ENCODE data around the gene ROR2.
"Not testable (repeated sequence)": the region's sequence is repeated elsewhere in the genome, so short reads cannot be mapped to it uniquely, and the experiment has no call there.

The ROR2 gene

DNA sequence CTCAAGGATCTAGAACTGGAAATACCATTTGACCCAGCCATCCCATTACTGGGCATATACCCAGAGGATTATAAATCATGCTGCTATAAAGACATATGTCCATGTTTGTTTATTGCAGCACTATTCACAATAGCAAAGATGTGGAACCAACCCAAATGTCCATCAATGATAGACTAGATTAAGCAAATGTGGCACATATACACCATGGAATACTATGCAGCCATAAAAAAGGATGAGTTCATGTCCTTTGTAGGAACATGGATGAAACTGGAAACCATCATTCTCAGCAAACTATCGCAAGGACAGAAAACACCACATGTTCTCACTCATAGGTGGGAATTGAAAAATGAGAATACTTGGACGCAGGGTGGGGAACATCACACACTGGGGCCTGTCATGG, 336.0 kb downstream of the ROR2 start:
- intact Hi-C loops (cut with micrococcal nuclease); H3K27ac Mint-ChIP-seq; H3K36me3 Mint-ChIP-seq (ENCODE audit: low read depth); H3K4me3 Mint-ChIP-seq; H3K27me3 Mint-ChIP-seq; H3K4me1 Mint-ChIP-seq (ENCODE audit: low read depth); H3K9me3 Mint-ChIP-seq: not testable (repeated sequence)

DNA sequence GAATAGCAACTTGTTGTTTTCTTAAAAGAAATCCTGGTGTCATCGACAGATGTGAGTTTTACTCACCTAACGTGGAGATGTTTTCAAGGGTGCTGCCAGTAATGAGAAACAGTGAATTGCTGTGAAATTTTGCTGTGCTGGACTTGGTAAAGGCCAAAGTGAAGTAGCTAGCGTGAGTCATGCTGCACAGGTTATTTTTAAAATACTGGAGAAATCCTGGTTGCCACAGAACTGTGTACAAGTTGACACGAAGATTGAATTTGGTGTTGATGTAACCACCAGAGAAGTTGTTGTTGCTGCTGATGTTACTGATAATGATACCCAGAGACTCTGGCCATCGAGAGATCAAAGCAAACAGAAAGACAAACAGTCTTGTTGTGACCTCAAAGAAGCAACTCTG, 338.4 kb downstream of the ROR2 start:
- Mint-ChIP-seq H3K4me3 (no peak overlapping the region), H3K27me3 (peaks cover 14% of the 10 kb centered on the region), H3K27ac (no peak overlapping the region)

DNA sequence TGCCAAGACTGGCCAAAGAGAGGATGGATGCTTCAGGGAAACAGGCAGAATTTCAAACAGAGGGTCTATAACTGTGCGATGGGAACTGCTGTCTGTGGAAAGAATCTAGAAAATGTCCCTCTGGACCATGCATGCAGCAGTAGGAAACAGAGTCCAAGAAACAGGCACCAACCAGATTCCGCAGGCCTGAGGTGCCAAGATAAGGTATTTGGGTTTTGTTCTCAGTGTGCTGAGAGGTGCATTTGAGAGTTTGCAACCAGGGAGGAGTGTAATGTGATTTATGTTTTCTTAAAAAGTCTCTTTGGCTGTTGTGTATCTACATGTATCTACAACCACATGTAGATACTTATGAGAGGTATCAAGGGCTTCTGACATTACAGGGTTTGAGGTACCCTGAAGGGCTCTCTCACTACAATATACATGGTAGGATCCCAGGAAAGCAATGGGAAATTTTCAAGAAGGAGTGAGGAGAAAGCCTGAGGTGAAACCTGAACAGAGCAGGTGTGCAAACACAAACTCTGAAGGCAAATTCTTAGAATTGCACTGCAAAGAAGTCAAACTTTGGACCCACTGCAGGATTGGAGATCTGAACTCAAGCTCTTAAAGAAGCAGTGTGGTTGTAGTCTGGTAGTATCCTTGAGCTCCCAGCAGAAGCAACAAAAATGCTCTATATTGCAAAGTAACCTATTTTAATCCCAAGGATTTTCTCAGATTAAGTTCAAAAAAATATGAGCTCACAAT, 343.6 kb downstream of the ROR2 start:
- Mint-ChIP-seq H3K27ac (no peak overlapping the region), H3K36me3 (ENCODE audit: low read depth) (no peaks in the 10 kb centered on the region), H3K4me3 (no peak overlapping the region), H3K27me3 (peaks cover 19% of the 10 kb centered on the region), H3K4me1 (ENCODE audit: low read depth) (no peaks in the 10 kb centered on the region), H3K9me3 (no peaks in the 10 kb centered on the region)
- intact Hi-C loops (cut with micrococcal nuclease) = no loop called here

More for the DNA sequence above, 338.4 kb downstream of the ROR2 start:
- Mint-ChIP-seq H3K36me3 (ENCODE audit: low read depth) (no peaks in the 10 kb centered on the region), H3K4me1 (ENCODE audit: low read depth) (no peaks in the 10 kb centered on the region), H3K9me3 (no peaks in the 10 kb centered on the region)
- intact Hi-C loops (cut with micrococcal nuclease) = no loop called here

DNA sequence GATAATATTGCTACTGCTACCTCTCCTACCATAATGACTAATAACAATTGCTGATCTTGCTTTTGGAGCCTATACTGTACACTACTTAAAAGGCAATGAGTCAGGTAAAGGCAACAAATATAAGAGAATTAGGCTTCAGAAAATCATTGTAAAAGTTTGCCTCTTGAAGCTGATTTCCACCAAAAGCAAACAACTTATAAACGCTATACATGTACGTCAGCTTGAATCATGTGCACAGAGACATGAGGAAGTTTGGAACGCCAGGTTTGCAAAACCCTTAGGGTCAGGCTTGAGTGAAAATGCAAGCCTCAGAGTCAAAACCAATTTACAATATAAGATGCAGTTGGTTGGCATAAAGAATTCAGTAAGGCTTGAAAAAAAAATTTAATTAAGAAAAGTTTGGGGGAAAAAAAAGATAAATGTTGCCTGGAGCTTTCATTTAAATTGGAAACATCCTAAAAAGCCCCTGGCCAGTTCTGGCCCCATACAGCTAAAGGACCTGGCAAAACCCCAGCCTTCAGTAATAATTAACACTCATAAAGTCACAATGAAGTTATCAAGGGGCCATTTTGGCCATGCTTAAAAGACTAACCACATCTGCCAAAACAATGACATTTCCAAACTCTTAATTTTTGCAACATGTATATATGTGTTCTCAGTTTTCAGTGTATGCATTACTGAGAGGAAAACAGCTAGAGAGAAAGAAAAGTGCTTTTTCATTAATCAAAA, 345.4 kb downstream of the ROR2 start:
- peaks cover 19% of the 10 kb centered on the region for H3K27me3 Mint-ChIP-seq
- no peaks in the 10 kb centered on the region for H3K36me3 Mint-ChIP-seq (ENCODE audit: low read depth)
- no peaks in the 10 kb centered on the region for H3K9me3 Mint-ChIP-seq
- no peaks in the 10 kb centered on the region for H3K4me1 Mint-ChIP-seq (ENCODE audit: low read depth)
- intact Hi-C loops (cut with micrococcal nuclease) = no loop called here
- H3K27ac Mint-ChIP-seq = no peak overlapping the region
- H3K4me3 Mint-ChIP-seq = no peak overlapping the region

- Mint-ChIP-seq H3K36me3 (ENCODE audit: low read depth) (no peaks in the 10 kb centered on the region), H3K4me3 (no peak overlapping the region), H3K27ac (no peak overlapping the region), H3K27me3 (peaks cover 17% of the 10 kb centered on the region), H3K4me1 (ENCODE audit: low read depth) (no peaks in the 10 kb centered on the region), H3K9me3 (no peaks in the 10 kb centered on the region)
- intact Hi-C loops (cut with micrococcal nuclease) = no loop called here
Measured at GRCh38 chr9:91603932-91604331, 346.1 kb downstream of the ROR2 start.

- no peaks in the 10 kb centered on the region for H3K4me1 Mint-ChIP-seq (ENCODE audit: low read depth)
- H3K36me3 Mint-ChIP-seq (ENCODE audit: low read depth) = no peaks in the 10 kb centered on the region
- no peak overlapping the region for H3K27ac Mint-ChIP-seq
- peaks cover 10% of the 10 kb centered on the region for H3K27me3 Mint-ChIP-seq
- no peak overlapping the region for H3K4me3 Mint-ChIP-seq
- intact Hi-C loops (cut with micrococcal nuclease) = no loop called here
- no peaks in the 10 kb centered on the region for H3K9me3 Mint-ChIP-seq
Measured at GRCh38 chr9:91599564-91599963, 350.5 kb downstream of the ROR2 start.

DNA sequence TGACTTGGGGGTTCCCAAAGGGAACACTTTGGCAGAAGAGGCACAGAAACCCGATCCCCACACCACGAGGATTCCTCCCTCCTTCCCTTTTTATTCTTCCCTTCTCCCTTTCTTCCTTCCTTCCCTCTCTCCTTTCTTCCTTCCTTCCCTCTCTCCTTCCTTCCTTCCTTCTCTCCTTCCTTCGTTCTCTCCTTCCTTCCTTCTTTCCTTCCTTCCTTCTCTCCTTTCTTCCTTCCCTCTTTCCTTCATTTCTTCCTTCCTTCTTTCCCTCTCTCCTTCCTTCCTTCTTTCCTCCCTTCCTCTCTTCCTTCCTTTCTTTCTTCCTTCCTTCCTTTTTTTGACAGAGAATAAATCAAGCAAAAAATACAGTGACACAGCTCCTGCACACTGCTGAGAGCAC, 358.4 kb downstream of the ROR2 start:
- no peaks in the 10 kb centered on the region for H3K36me3 Mint-ChIP-seq (ENCODE audit: low read depth)
- intact Hi-C loops (cut with micrococcal nuclease) = no loop called here
- peaks cover 6% of the 10 kb centered on the region for H3K27me3 Mint-ChIP-seq
- no peak overlapping the region for H3K4me3 Mint-ChIP-seq
- no peaks in the 10 kb centered on the region for H3K9me3 Mint-ChIP-seq
- no peaks in the 10 kb centered on the region for H3K4me1 Mint-ChIP-seq (ENCODE audit: low read depth)
- no peak overlapping the region for H3K27ac Mint-ChIP-seq

DNA sequence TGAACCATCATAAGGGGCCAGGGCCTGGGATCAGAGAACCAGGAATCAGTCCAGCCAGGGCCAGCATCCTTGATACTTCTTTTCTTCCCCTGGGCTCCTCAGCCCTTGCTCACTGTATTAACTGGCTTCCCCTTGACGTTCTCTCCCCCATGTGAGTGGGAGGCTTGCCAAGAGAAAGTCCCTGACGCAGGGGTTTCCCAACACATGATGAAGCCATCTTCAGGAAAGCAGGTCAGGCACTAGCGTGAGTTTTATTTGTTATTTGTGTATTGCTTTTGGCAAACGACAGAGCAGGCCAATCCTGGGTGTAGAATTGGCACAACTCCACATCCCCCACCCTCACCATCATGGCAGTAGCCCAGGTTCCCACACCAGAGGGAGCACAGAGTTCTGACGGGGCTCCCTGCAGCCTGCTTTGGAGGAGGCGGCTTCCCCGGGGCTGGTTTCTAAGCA, 360.9 kb downstream of the ROR2 start:
- Mint-ChIP-seq H3K4me1 (ENCODE audit: low read depth) (no peaks in the 10 kb centered on the region), H3K27me3 (peaks cover 3% of the 10 kb centered on the region), H3K27ac (no peak overlapping the region), H3K36me3 (ENCODE audit: low read depth) (no peaks in the 10 kb centered on the region), H3K9me3 (no peaks in the 10 kb centered on the region), H3K4me3 (no peak overlapping the region)
- intact Hi-C loops (cut with micrococcal nuclease) = no loop called here

DNA sequence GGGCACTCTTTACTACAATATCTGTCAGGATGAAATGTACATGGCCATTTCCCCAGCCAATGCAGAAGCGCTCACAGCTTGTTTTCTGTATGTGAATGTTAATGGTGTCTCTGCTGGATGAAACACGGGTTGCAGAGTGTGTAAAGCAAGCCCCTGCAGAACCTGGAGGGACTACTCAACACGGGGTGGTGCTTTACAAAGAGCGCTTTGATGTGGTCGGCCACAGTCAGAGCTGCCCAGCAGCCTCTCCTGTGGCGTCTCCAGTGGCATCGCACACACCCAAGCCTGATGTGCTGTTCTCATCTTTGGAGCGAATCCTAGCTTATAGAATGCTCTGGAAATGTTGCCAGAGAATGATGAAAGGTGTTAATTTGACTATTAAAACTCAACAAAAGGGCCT, 363.7 kb downstream of the ROR2 start:
- H3K36me3 Mint-ChIP-seq (ENCODE audit: low read depth) = no peaks in the 10 kb centered on the region
- no peak overlapping the region for H3K4me3 Mint-ChIP-seq
- peaks cover 3% of the 10 kb centered on the region for H3K27me3 Mint-ChIP-seq
- intact Hi-C loops (cut with micrococcal nuclease) = no loop called here
- H3K27ac Mint-ChIP-seq = no peak overlapping the region
- no peaks in the 10 kb centered on the region for H3K9me3 Mint-ChIP-seq
- H3K4me1 Mint-ChIP-seq (ENCODE audit: low read depth) = no peaks in the 10 kb centered on the region

DNA sequence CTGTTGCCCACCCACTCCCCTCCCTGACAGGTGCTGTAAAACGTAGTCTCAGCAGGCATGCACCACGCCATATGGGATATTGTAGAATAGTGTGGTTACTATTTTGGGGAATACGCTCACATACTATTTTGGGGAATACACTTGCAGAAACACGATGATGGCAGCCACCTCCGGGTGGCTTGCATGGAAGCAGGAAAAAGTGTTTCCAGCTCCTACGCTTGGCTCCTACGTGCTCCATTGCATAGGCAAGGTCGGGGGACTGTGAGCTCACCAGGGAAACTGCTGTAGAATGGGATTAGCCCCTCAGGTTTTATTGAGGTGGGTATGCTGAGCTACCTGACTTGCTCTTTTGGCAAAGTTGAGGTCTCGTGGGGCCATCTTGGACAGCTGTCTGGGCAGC, 366.1 kb downstream of the ROR2 start:
- Mint-ChIP-seq H3K4me1 (ENCODE audit: low read depth) (no peaks in the 10 kb centered on the region), H3K27me3 (peaks cover 12% of the 10 kb centered on the region), H3K4me3 (no peak overlapping the region), H3K36me3 (ENCODE audit: low read depth) (no peaks in the 10 kb centered on the region), H3K27ac (no peak overlapping the region), H3K9me3 (no peaks in the 10 kb centered on the region)
- intact Hi-C loops (cut with micrococcal nuclease) = no loop called here

DNA sequence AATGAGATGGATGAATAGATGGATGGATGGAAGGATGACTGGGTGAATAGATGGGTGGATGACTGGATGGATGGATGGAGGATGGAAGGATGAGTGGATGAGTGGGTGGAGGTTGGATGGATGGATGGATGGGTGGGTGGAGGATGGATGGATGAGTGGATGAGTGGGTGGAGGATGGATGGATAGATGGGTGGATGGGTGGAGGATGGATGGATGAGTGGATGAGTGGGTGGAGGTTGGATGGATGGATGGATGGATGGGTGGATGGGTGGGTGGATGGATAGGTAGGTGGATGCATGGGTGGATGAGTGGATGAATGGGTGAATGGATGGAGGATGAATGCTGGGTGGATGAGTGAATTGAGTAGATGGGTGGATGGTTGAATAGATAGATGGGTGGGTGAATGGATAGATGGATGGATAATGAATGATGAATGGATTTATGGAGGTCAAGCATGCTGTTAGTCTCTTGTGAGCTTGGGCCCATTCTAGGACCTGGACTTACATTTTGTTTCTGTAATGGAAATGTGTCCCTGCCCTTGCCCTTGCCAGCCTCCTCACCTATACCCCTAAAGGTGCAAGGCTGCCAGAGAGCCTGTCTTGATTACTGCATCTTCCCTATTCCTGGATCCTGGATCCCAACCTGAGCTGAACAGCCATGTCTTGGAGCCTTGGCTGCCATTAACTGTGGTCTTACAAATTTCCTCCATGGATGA, 366.7 kb downstream of the ROR2 start:
- H3K9me3 Mint-ChIP-seq = no peaks in the 10 kb centered on the region

GRCh38 chr9:91582181-91582580, 367.8 kb downstream of the ROR2 start:
- peaks cover 17% of the 10 kb centered on the region for H3K27me3 Mint-ChIP-seq
- no peaks in the 10 kb centered on the region for H3K9me3 Mint-ChIP-seq
- no peak overlapping the region for H3K4me3 Mint-ChIP-seq
- intact Hi-C loops (cut with micrococcal nuclease) = no loop called here
- H3K27ac Mint-ChIP-seq = no peak overlapping the region
- H3K4me1 Mint-ChIP-seq (ENCODE audit: low read depth) = no peaks in the 10 kb centered on the region
- no peaks in the 10 kb centered on the region for H3K36me3 Mint-ChIP-seq (ENCODE audit: low read depth)

More for the DNA sequence above, 366.7 kb downstream of the ROR2 start:
- intact Hi-C loops (cut with micrococcal nuclease) = no loop called here
- no peaks in the 10 kb centered on the region for H3K36me3 Mint-ChIP-seq (ENCODE audit: low read depth)
- no peak overlapping the region for H3K4me3 Mint-ChIP-seq
- no peaks in the 10 kb centered on the region for H3K4me1 Mint-ChIP-seq (ENCODE audit: low read depth)
- H3K27me3 Mint-ChIP-seq = peaks cover 14% of the 10 kb centered on the region
- H3K27ac Mint-ChIP-seq = no peak overlapping the region

DNA sequence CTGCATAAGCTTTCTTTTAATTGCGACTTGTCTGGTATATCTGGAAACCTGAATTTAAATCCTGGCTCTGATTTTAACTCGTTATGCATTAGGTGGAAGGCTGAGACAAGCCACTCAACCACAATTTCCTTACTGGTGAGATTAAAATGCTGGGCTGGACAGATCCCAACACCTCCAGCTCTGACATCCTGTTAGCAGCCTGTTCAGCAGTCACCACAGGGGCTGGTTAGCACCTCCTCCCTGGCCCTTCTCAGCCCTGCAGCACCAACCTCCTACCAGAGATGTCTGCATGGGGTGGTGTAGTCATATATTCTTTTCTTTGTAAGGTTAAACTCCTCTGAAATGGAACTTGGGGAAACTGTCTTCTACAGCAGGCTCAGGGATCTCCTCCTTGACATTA, 369.9 kb downstream of the ROR2 start:
- intact Hi-C loops (cut with micrococcal nuclease) = no loop called here
- no peaks in the 10 kb centered on the region for H3K9me3 Mint-ChIP-seq
- H3K27ac Mint-ChIP-seq = no peak overlapping the region
- H3K4me3 Mint-ChIP-seq = no peak overlapping the region
- H3K4me1 Mint-ChIP-seq (ENCODE audit: low read depth) = no peaks in the 10 kb centered on the region
- H3K27me3 Mint-ChIP-seq = peaks cover 15% of the 10 kb centered on the region
- no peaks in the 10 kb centered on the region for H3K36me3 Mint-ChIP-seq (ENCODE audit: low read depth)

- Mint-ChIP-seq H3K27me3 (peaks cover 15% of the 10 kb centered on the region), H3K4me1 (ENCODE audit: low read depth) (no peaks in the 10 kb centered on the region)
- intact Hi-C loops (cut with micrococcal nuclease) = no loop called here
Measured at GRCh38 chr9:91578911-91579310, 371.1 kb downstream of the ROR2 start.

More at GRCh38 chr9:91578911-91579310, 371.1 kb downstream of the ROR2 start:
- no peak overlapping the region for H3K4me3 Mint-ChIP-seq
- H3K9me3 Mint-ChIP-seq = no peaks in the 10 kb centered on the region
- H3K27ac Mint-ChIP-seq = no peak overlapping the region
- no peaks in the 10 kb centered on the region for H3K36me3 Mint-ChIP-seq (ENCODE audit: low read depth)

Measured in dendritic cell treated with granulocyte-macrophage colony-stimulating factor and Interleukin-4, amounts not matched to agents 40 ng/mL and 50 ng/mL, for 4 days (primary cell).